Activated naive CD8-positive, alpha-beta T cell treated with anti-CD3 and anti-CD28 coated beads, Interleukin-2, amount 50 U/mL, for 16 hours (primary cell): Measurements from ENCODE around the gene PRR20D.
"Not testable (repeated sequence)": the region's sequence is repeated elsewhere in the genome, so short reads cannot be mapped to it uniquely, and the experiment has no call there.

Source experiments
- DNase-seq: peaks from one replicate; pipeline ENCODE4 v3.0.0-alpha.2; 2020; ENCODE audit warnings: low read depth, low spot score

The PRR20D gene

GRCh38 chr13:57160332-57160731, at the start of gene PRR20D:
TSS of gene PRR20D (plus strand) at chr13:57160632. CDS start at chr13:57161019, 387 bp downstream.
- DNase-seq = not testable (repeated sequence)

GRCh38 chr13:57114945-57115344, 45.5 kb upstream of the PRR20D start:
- DNase-seq = no peak

GRCh38 chr13:57123681-57124080, 36.8 kb upstream of the PRR20D start:
- no peak for DNase-seq

GRCh38 chr13:57128909-57129308, 31.5 kb upstream of the PRR20D start:
- DNase-seq = no peak

DNA sequence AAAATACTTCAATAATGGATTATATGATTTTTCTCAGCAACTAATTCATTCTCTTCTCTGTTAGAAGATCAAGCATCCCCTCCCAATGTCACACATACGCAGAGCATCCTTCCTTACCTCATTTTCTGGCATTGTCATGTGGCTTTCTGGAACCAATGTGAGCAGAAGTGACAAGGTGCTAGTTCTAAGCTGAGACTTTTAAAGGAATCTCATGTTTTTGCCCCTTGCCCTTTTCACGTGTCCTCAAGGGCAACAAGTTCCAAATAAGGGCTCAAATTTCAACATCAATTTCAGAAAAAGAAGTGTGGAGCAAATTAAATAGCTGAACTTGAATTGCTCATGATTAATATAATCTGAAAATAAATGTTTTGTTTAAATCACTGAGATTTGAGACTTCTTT, 24.3 kb upstream of the PRR20D start:
- DNase-seq = no peak

DNA sequence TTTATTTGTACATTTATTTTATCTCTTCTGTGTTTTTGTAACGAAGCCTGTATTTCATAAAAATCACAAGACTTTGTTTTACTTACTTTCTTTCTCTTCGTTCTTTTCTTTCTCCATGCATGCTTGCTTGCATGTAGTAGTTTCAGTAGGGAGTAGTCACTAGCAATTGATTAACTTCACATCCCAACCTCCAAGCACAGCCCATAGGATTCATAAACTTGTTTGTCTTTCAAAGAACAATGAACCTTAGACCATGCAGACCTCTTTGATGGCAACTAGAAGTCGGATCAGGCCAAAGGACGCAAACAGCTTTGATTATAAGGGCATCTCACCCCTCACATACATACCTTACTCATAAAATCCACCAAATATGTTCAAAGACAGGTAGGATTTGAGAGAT, 22.8 kb upstream of the PRR20D start:
- DNase-seq = no peak

DNA sequence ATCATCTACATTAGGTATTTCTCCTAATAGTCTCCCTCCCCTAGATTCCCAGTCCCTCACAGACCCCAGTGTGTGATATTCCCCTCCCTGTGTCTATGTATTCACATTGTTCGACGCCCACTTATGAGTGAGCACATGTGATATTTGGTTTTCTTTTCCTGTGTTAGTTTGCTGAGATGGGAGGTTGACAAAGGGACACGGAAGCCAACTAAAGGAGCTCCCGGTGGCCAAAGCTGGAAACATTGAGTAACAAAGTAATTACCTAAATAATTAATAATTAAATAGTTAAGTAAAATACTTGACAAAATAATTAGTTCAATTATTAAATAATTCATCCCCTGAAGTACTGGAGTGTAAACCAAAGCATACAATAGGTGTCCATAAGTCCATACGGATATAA, 21.4 kb upstream of the PRR20D start:
- DNase-seq = no peak

DNA sequence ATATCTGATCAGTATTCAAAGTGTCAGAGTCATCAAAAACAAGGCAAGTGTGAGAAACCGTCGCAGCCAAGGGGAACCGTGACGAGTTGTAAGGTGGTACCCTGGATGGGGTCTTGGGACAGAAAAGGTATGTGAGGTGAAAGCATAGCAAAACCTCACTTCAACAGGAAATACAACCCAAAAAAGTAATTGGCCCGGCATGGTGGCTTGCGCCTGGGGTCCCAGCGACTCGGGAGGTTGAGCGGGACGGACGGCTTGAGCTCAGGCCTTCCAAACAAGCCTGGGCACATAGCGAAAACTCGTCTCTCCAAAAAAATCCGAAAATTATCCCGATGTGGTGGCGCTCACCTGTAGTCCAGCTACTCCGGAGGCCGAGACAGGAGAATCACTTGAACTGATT, 20.7 kb upstream of the PRR20D start:
- DNase-seq = not testable (repeated sequence)

- not testable (repeated sequence) for DNase-seq
Observed at GRCh38 chr13:57140235-57140968, 20.0 kb upstream of the PRR20D start, which contains the start of gene PRR20A. TSS of gene PRR20A (plus strand) at chr13:57140918. CDS start at chr13:57141305, 387 bp downstream.

DNA sequence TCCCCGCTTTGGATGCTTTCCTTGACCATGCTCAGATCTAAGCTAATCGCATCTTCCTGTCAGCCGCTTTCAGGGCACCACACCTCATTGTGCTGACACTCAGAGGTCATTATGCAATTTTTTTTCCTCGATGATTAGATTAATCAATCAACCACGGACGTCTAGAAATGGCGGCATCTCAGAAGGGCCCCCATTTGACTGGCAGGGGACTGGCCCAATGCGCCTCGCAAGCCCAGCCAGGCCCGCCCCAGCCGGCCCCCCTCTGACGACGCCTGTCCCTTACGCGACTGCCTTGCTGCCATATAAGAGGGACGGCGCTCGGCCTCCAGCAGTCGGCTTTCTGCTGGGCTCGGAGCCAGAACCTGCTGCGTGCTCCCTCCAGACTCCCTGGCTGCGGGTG, 13.2 kb upstream of the PRR20D start, which contains the start of gene PRR20B:
Gene PRR20B (plus strand): TSS at position 301 of the 400 bp plus-strand sequence. CDS start 387 bp downstream, outside the sequence.
- DNase-seq = not testable (repeated sequence)

DNA sequence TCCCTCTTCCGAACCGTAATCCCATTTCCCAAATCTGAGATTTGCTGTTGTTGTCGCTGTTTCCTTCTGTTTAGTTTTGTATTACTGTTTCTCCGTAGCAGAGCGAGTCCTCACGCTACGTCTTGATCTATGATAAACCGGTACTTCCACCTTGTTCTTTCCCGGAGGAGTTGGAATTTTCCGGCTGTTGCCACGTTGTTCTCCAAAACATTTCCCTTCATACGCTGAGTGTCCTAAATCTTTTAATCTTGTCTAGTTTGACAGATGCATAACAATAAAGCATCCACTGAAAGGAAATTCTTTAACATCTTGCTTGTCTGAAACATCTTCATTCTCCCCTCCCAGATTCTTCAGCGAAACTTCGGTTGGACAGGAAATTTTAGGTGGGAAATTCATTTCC, 12.3 kb upstream of the PRR20D start:
- DNase-seq = not testable (repeated sequence)

DNA sequence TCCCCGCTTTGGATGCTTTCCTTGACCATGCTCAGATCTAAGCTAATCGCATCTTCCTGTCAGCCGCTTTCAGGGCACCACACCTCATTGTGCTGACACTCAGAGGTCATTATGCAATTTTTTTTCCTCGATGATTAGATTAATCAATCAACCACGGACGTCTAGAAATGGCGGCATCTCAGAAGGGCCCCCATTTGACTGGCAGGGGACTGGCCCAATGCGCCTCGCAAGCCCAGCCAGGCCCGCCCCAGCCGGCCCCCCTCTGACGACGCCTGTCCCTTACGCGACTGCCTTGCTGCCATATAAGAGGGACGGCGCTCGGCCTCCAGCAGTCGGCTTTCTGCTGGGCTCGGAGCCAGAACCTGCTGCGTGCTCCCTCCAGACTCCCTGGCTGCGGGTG, 6.7 kb upstream of the PRR20D start, which contains the start of gene PRR20C:
Gene PRR20C (plus strand): TSS at position 301 of the 400 bp plus-strand sequence. CDS start 387 bp downstream, outside the sequence.
- DNase-seq = not testable (repeated sequence)

DNA sequence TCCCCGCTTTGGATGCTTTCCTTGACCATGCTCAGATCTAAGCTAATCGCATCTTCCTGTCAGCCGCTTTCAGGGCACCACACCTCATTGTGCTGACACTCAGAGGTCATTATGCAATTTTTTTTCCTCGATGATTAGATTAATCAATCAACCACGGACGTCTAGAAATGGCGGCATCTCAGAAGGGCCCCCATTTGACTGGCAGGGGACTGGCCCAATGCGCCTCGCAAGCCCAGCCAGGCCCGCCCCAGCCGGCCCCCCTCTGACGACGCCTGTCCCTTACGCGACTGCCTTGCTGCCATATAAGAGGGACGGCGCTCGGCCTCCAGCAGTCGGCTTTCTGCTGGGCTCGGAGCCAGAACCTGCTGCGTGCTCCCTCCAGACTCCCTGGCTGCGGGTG, 6.5 kb downstream of the PRR20D start, which contains the start of gene PRR20E:
Gene PRR20E (plus strand): TSS at position 301 of the 400 bp plus-strand sequence. CDS start 387 bp downstream, outside the sequence.
- DNase-seq = not testable (repeated sequence)

- DNase-seq = no peak
Observed at GRCh38 chr13:57191667-57192066, 31.2 kb downstream of the PRR20D start.

DNA sequence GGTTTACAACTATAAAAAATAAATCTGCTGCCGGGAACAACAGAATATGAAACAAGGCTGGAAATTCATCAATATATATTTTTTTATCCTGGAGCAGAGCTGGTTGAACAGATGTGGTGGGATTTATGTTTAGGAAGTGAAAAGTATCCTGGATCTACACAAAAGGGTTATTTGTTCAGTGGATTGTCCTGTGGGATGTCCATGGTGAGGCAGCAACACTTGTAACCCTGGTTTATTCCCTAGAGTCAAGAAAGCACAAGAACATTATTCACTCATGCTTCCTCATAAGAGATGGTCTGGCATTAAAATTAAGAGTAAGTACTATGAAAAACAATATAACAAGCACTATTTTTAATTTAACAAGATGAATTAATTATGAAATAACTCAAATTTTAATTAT, 52.6 kb downstream of the PRR20D start:
- DNase-seq = no peak
